Activated CD8-positive, alpha-beta T cell treated with anti-CD3 and anti-CD28 coated beads for 36 hours (primary cell): ENCODE data around the gene C16orf74. TPM values are rescaled to one million over a fixed set of nuclear protein-coding genes. Genes with fewer than 3 reads are reported as not detected.

ENCODE experiments used
- ATAC-seq: fragments of 200-7000 bp; cut with Tn5 transposase; one replicate; pipeline ENCODE4 v1.10.0; 2021; ENCODE audit warnings: mild to moderate bottlenecking, moderate library complexity
- CTCF ChIA-PET: fragments of 350-600 bp; sonication (Branson Sonifier 250); formaldehyde crosslinking; loops from one replicate; lab custom pipeline; 2021; ENCODE audit warnings: antibody characterized with exemption; lab: Charles Lee
- POLR2A ChIA-PET: fragments of 350-600 bp; sonication (Branson Sonifier 250); formaldehyde crosslinking; loops from one replicate; lab custom pipeline; 2021; ENCODE audit warnings: antibody characterized with exemption; lab: Charles Lee
- DNase-seq: peaks from one replicate; pipeline ENCODE4 v3.0.0-alpha.2; 2020
- H3K27ac Mint-ChIP-seq: one replicate; pipeline ENCODE4 v1.8.0; 2021; ENCODE audit warnings: mild to moderate bottlenecking, mixed read lengths
- H3K27me3 Mint-ChIP-seq: one replicate; pipeline ENCODE4 v1.8.0; 2021; ENCODE audit warnings: mixed read lengths
- H3K36me3 Mint-ChIP-seq: one replicate; pipeline ENCODE4 v1.8.0; 2021; ENCODE audit warnings: low read depth, mixed read lengths
- H3K4me1 Mint-ChIP-seq: one replicate; pipeline ENCODE4 v1.8.0; 2021; ENCODE audit warnings: low read depth, mixed read lengths
- H3K4me3 Mint-ChIP-seq: one replicate; pipeline ENCODE4 v1.8.0; 2021; ENCODE audit warnings: mild to moderate bottlenecking, moderate library complexity, mixed read lengths
- H3K9me3 Mint-ChIP-seq: one replicate; pipeline ENCODE4 v1.8.0; 2021; ENCODE audit warnings: mixed read lengths
- CTCF ChIP-seq: fragments of 200-600 bp; IDR thresholded peaks from one replicate; pipeline ENCODE4 v1.8.0; 2022; ENCODE audit warnings: antibody characterized with exemption, mild to moderate bottlenecking
- intact Hi-C: fragments of 100-400 bp; cut with micrococcal nuclease; formaldehyde crosslinking; loops from one replicate; pipeline ENCODE4 v1.10.0; 2022
- total RNA-seq, 2 experiments: library from RNA; stranded (reverse); gene quantifications; one replicate each; pipeline ENCODE4 v1.2.3, GENCODE V29; 2021

C16orf74 gene
- total RNA-seq, 2 experiments from 2014 or later, result 1.1 to 1.4 TPM

- Mint-ChIP-seq H3K9me3 (peaks cover 6% of the 10 kb centered on the region), H3K27me3 (no peaks in the 10 kb centered on the region), H3K27ac (no peak overlapping the region), H3K36me3 (no peaks in the 10 kb centered on the region), H3K4me1 (peaks cover 9% of the 10 kb centered on the region), H3K4me3 (no peak overlapping the region)
- no peak for TF ChIP-seq CTCF
- DNase-seq (no peak), ATAC-seq (no peak)
- intact Hi-C loops, result loop anchor here (5.0 to 10.0 kb wide), 2 partner anchors 43 to 321 kb away; no protein-coding TSS in a partner anchor
- CTCF ChIA-PET, result interaction anchor here (0.7 to 7.0 kb wide), 13 partner anchors 11 to 346 kb away, joined by 3 to 84 read pairs (median 4); partner anchors contain the start of gene C16orf74
- POLR2A ChIA-PET, result interaction anchor here (0.9 to 1.3 kb wide), 2 partner anchors 8 to 41 kb away, joined by 3 read pairs; no protein-coding TSS in a partner anchor
Observed at GRCh38 chr16:85715169-85716021, 35.5 kb downstream of the C16orf74 start.

GRCh38 chr16:85712801-85713200 lies 38.1 kb downstream of the C16orf74 start:
- no peaks in the 10 kb centered on the region for H3K36me3 Mint-ChIP-seq
- ChIA-PET POLR2A (no interaction called here), CTCF (interaction anchor here (1.0 kb wide), 1 partner anchor 297 kb away, joined by 3 read pairs; no protein-coding TSS in a partner anchor)
- peaks cover 6% of the 10 kb centered on the region for H3K9me3 Mint-ChIP-seq
- no peaks in the 10 kb centered on the region for H3K27me3 Mint-ChIP-seq
- no peak overlapping the region for H3K27ac Mint-ChIP-seq
- intact Hi-C loops, result loop anchor here (10.0 kb wide), 1 partner anchor 318 kb away; no protein-coding TSS in a partner anchor
- no peak for TF ChIP-seq CTCF
- DNase-seq (no peak), ATAC-seq (no peak)
- H3K4me3 Mint-ChIP-seq, result no peak overlapping the region
- peaks cover 9% of the 10 kb centered on the region for H3K4me1 Mint-ChIP-seq

GRCh38 chr16:85711982-85712587 lies 38.8 kb downstream of the C16orf74 start:
- H3K27ac Mint-ChIP-seq, result no peak overlapping the region
- H3K27me3 Mint-ChIP-seq, result no peaks in the 10 kb centered on the region
- no peaks in the 10 kb centered on the region for H3K36me3 Mint-ChIP-seq
- ATAC-seq (no peak), DNase-seq (no peak)
- ChIA-PET CTCF (interaction anchor here (1.0 kb wide), 1 partner anchor 296 kb away, joined by 3 read pairs; no protein-coding TSS in a partner anchor), POLR2A (no interaction called here)
- intact Hi-C loops, result loop anchor here (10.0 kb wide), 1 partner anchor 317 kb away; no protein-coding TSS in a partner anchor
- H3K4me3 Mint-ChIP-seq, result no peak overlapping the region
- H3K9me3 Mint-ChIP-seq, result peaks cover 6% of the 10 kb centered on the region
- TF ChIP-seq CTCF, result no peak
- H3K4me1 Mint-ChIP-seq, result peaks cover 9% of the 10 kb centered on the region

GRCh38 chr16:85710732-85711131 lies 40.2 kb downstream of the C16orf74 start:
- H3K9me3 Mint-ChIP-seq, result peaks cover 6% of the 10 kb centered on the region
- no peak for ATAC-seq
- no peak for DNase-seq
- intact Hi-C loops, result loop anchor here (10.0 kb wide), 1 partner anchor 316 kb away; no protein-coding TSS in a partner anchor
- H3K27me3 Mint-ChIP-seq, result no peaks in the 10 kb centered on the region
- POLR2A ChIA-PET, result no interaction called here
- H3K4me3 Mint-ChIP-seq, result no peak overlapping the region
- no peak overlapping the region for H3K27ac Mint-ChIP-seq
- H3K4me1 Mint-ChIP-seq, result peaks cover 5% of the 10 kb centered on the region
- CTCF ChIA-PET, result interaction anchor here (1.4 kb wide), 1 partner anchor 49 kb away, joined by 3 read pairs; no protein-coding TSS in a partner anchor
- TF ChIP-seq CTCF, result no peak
- no peaks in the 10 kb centered on the region for H3K36me3 Mint-ChIP-seq
